HCT116 (cell line): ENCODE results near the gene COQ10B. TPM values are rescaled to one million over a fixed set of nuclear protein-coding genes. Genes with fewer than 3 reads are reported as not detected.
A peak's percentile ranks its signal among the peaks of the same experiment; 100 is the strongest.

Experiments
- ATAC-seq: fragments of 200-7000 bp; cut with Tn5 transposase; 2 replicates; pipeline ENCODE4 v1.9.1; 2020; ENCODE audit warnings: mild to moderate bottlenecking, moderate library complexity
- BruUV-seq: library from RNA; stranded (reverse); fragments of 400-500 nt; replicated peaks from 2 replicates; lab custom pipeline; 2021; lab: Mats Ljungman, UMichigan
- CTCF ChIA-PET: fragments of 300-600 bp; sonication (Branson Sonifier 250); formaldehyde crosslinking; loops from one replicate; lab custom pipeline; 2021; ENCODE audit warnings: antibody characterized with exemption; lab: Charles Lee
- POLR2A ChIA-PET: fragments of 300-600, 350-600 bp; sonication (Branson Sonifier 250); formaldehyde crosslinking; loops from one replicate; lab custom pipeline; 2021; ENCODE audit warnings: antibody characterized with exemption; lab: Charles Lee
- RAD21 ChIA-PET, 2 experiments: fragments of 300-600 bp; sonication (Branson Sonifier 250); formaldehyde crosslinking; loops; one replicate each; lab custom pipeline; 2023; ENCODE audit warnings: low total read pairs in 2 of 2; ENCODE audit not compliant: uncharacterized antibody in 2 of 2, unreplicated experiment in 2 of 2, low non-redundant PET in 1 of 2; lab: Charles Lee
- DNase-seq: peaks from one replicate; pipeline ENCODE4 v3.0.0-alpha.2; 2010; ENCODE audit warnings: low read depth, low spot score
- H2AFZ ChIP-seq: fragments of 200-600 bp; shearing (Covaris generic), sonication (generic); 2 replicates; pipeline ENCODE4 v1.6.1; 2017; ENCODE audit warnings: low read depth, mixed run types, mixed read lengths, antibody characterized with exemption, low read length; ENCODE audit not compliant: poor library complexity, severe bottlenecking
- H3K27ac ChIP-seq: 2 replicates; pipeline ENCODE4 v1.5.1; 2012; ENCODE audit warnings: low read depth, low read length
- H3K27me3 ChIP-seq: fragments of 200-600 bp; sonication (generic); 2 replicates; pipeline ENCODE4 v1.6.1; 2016; ENCODE audit warnings: mixed run types, low read length, mixed read lengths; ENCODE audit not compliant: insufficient read depth
- H3K36me3 ChIP-seq, 2 experiments: fragments of 200-500 bp in 1 of 2; fragments of 200-600 bp in 1 of 2; sonication (Bioruptor generic) in 1 of 2; sonication (generic) in 1 of 2; 2 replicates each; pipeline versions ENCODE4 v1.5.1 to v1.6.1; 2014 to 2016; ENCODE audit warnings: low read length in 2 of 2, inconsistent platforms in 1 of 2, mixed read lengths in 1 of 2, mixed run types in 1 of 2; ENCODE audit not compliant: insufficient read depth in 2 of 2, control insufficient read depth in 1 of 2
- H3K4me1 ChIP-seq, 2 experiments: fragments of 200-600 bp in 1 of 2; sonication (generic) in 1 of 2; 2 replicates each; pipeline versions ENCODE4 v1.5.1 to v1.6.1; 2012 to 2017; ENCODE audit warnings: low read length in 2 of 2, inconsistent platforms in 1 of 2, mild to moderate bottlenecking in 1 of 2, mixed read lengths in 1 of 2, mixed run types in 1 of 2, moderate library complexity in 1 of 2; ENCODE audit not compliant: insufficient read depth in 2 of 2, control insufficient read depth in 1 of 2
- H3K4me2 ChIP-seq: fragments of 200-600 bp; sonication (generic); 2 replicates; pipeline ENCODE4 v1.6.1; 2017; ENCODE audit warnings: mixed run types, low read length, mixed read lengths
- H3K4me3 ChIP-seq, 2 experiments: fragments of 200-600 bp in 1 of 2; sonication (generic) in 1 of 2; replicated peaks in 1 of 2; 2 replicates each; pipeline ENCODE4 v1.5.1; 2011 to 2016; ENCODE audit warnings: low read length in 2 of 2, control low read depth in 1 of 2, low read depth in 1 of 2, mild to moderate bottlenecking in 1 of 2, mixed read lengths in 1 of 2, mixed run types in 1 of 2
- H3K79me2 ChIP-seq: fragments of 200-600 bp; sonication (generic); 2 replicates; pipeline ENCODE4 v1.6.1; 2017; ENCODE audit warnings: mild to moderate bottlenecking, mixed run types, low read length, moderate library complexity, mixed read lengths; ENCODE audit not compliant: insufficient read depth
- H3K9ac ChIP-seq: fragments of 200-600 bp; sonication (generic); 2 replicates; pipeline ENCODE4 v1.6.1; 2016; ENCODE audit warnings: low read length, mixed read lengths
- H3K9me2 ChIP-seq: fragments of 200-600 bp; sonication (generic), shearing (Covaris generic); 2 replicates; pipeline ENCODE4 v1.6.1; 2017; ENCODE audit warnings: mixed run types, mild to moderate bottlenecking, moderate library complexity; ENCODE audit not compliant: insufficient read depth
- H3K9me3 ChIP-seq, 2 experiments: fragments of 200-500 bp in 1 of 2; fragments of 200-600 bp in 1 of 2; sonication (Bioruptor generic) in 1 of 2; sonication (generic) in 1 of 2; 2 replicates each; pipeline ENCODE4 v1.6.1; 2014 to 2017; ENCODE audit warnings: low read length in 2 of 2, mixed read lengths in 2 of 2, inconsistent platforms in 1 of 2, low read depth in 1 of 2, mild to moderate bottlenecking in 1 of 2, mixed run types in 1 of 2, moderate library complexity in 1 of 2; ENCODE audit not compliant: control insufficient read depth in 1 of 2, insufficient read depth in 1 of 2
- H4K20me1 ChIP-seq: fragments of 200-600 bp; sonication (generic), shearing (Covaris generic); 2 replicates; pipeline ENCODE4 v1.6.1; 2017; ENCODE audit warnings: mixed run types, mild to moderate bottlenecking, moderate library complexity; ENCODE audit not compliant: insufficient read depth
- CBX3 ChIP-seq: IDR thresholded peaks from 2 replicates; pipeline ENCODE4 v1.6.1; 2012; ENCODE audit warnings: low read depth
- CEBPB ChIP-seq: IDR thresholded peaks from 2 replicates; pipeline ENCODE4 v1.6.1; 2012; ENCODE audit warnings: low read depth
- EGR1 ChIP-seq: IDR thresholded peaks from 2 replicates; pipeline ENCODE4 v1.6.1; 2012; ENCODE audit warnings: low read depth
- ELF1 ChIP-seq: IDR thresholded peaks from 2 replicates; pipeline ENCODE4 v1.6.1; 2012; ENCODE audit warnings: low read depth, borderline replicate concordance
- EZH2phosphoT487 ChIP-seq: fragments of 200-600 bp; IDR thresholded peaks from 2 replicates; pipeline ENCODE4 v1.6.1; 2018; ENCODE audit warnings: antibody characterized with exemption, borderline replicate concordance
- FOSL1 ChIP-seq: IDR thresholded peaks from 2 replicates; pipeline ENCODE4 v1.6.1; 2012; ENCODE audit warnings: low read depth
- JUND ChIP-seq: IDR thresholded peaks from 2 replicates; pipeline ENCODE4 v1.6.1; 2012
- POLR2A ChIP-seq: IDR thresholded peaks from 2 replicates; pipeline ENCODE4 v1.7.0; 2011; ENCODE audit warnings: borderline replicate concordance; ENCODE audit not compliant: insufficient read depth, insufficient read length; ENCODE audit errors: extremely low read depth
- POLR2AphosphoS5 ChIP-seq: IDR thresholded peaks from 2 replicates; pipeline ENCODE4 v1.6.1; 2011; ENCODE audit warnings: mild to moderate bottlenecking, low read depth, low read length, moderate library complexity
- SIN3A ChIP-seq: IDR thresholded peaks from 2 replicates; pipeline ENCODE4 v1.6.1; 2012; ENCODE audit warnings: low read depth
- SP1 ChIP-seq: IDR thresholded peaks from 2 replicates; pipeline ENCODE4 v1.6.1; 2012; ENCODE audit warnings: low read depth
- TCF7L2 ChIP-seq: IDR thresholded peaks from 2 replicates; pipeline ENCODE4 v1.7.0; 2011; ENCODE audit warnings: borderline replicate concordance, inconsistent platforms; ENCODE audit not compliant: insufficient read depth, insufficient read length; ENCODE audit errors: extremely low read depth
- YY1 ChIP-seq: IDR thresholded peaks from 2 replicates; pipeline ENCODE4 v1.6.1; 2011; ENCODE audit warnings: low read length, low read depth, moderate library complexity, mild to moderate bottlenecking; ENCODE audit not compliant: insufficient replicate concordance; ENCODE audit errors: extremely low read depth
- ZBTB33 ChIP-seq: IDR thresholded peaks from 2 replicates; pipeline ENCODE4 v1.6.1; 2011; ENCODE audit warnings: mild to moderate bottlenecking, low read length, moderate library complexity; ENCODE audit not compliant: insufficient replicate concordance; ENCODE audit errors: extremely low read depth
- ZFX ChIP-seq: fragments of 450-650 bp; IDR thresholded peaks from 2 replicates; pipeline ENCODE4 v1.6.1; 2017
- intact Hi-C: fragments of 100-400 bp; cut with micrococcal nuclease; formaldehyde crosslinking; loops from 2 replicates; pipeline ENCODE4 v1.10.0; 2022
- total RNA-seq: library from RNA; stranded (reverse); gene quantifications from one replicate; pipeline ENCODE4 v1.2.1, GENCODE V29; 2021; ENCODE audit not compliant: unreplicated experiment
- TF ChIP-seq, protein P1 (sequence below): IDR thresholded peaks from 2 replicates; pipeline ENCODE4 v1.6.1; 2012

COQ10B gene
- total RNA-seq, 1 experiment from 2014 or later = 20.4 TPM

DNA sequence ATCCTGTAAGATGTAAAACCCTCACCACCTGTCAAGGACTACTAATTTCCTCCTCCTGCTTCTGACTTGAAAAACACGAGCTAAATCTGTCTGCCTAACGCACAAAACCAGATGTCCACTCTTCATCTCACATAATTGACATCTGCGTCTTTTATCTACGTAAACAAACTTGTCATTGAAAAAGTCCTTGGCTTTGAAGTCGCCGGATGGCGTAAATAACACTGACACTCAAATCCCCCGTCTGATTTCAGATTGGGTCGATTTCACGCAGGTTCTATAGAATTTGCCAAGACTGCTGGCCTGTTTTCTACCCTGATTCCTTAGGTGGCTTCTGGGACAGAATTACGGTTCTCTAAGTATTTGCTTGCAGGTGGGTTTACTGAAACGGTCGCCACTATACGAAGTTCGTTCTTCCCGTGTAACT lies 62.0 kb downstream of the COQ10B start:
- Histone ChIP-seq H3K9ac (peak overlapping the region; percentile 82), H3K27me3 (no peaks in the 10 kb centered on the region), H3K36me3 (peaks cover 0 to 12% of the 10 kb centered on the region in 2 experiments; a peak in 2 of 4 replicates), H3K79me2 (peaks cover 42% of the 10 kb centered on the region), H3K4me2 (peak overlapping the region; percentile 88), H3K9me3 (peaks cover 0 to 1% of the 10 kb centered on the region in 2 experiments; a peak in 1 of 4 replicates), H3K9me2 (no peaks in the 10 kb centered on the region), H4K20me1 (no peaks in the 10 kb centered on the region), H2AFZ (peak overlapping the region; percentile 86), H3K27ac (peak overlapping the region; percentile 74), H3K4me3 (peak overlapping the region; percentile 77 to 93)
- CTCF ChIA-PET = no interaction called here
- intact Hi-C loops = no loop called here
- RAD21 ChIA-PET = no interaction called here
- POLR2A ChIA-PET = interaction anchor here (1.3 to 2.9 kb wide), 4 partner anchors 9 to 62 kb away, joined by 3 to 25 read pairs (median 5); partner anchors contain the start of genes COQ10B, HSPD1 and HSPE1
- TSS peak; percentile 92 for BruUV-seq
- peak; percentile 12 for DNase-seq
- TF ChIP-seq TCF7L2 = peak; percentile 68
- no peak for TF ChIP-seq POLR2A
- TF ChIP-seq, all 23 proteins: peak for 1
- ATAC-seq = no peak
- H3K4me1 ChIP-seq = peaks cover 10 to 17% of the 10 kb centered on the region in 2 experiments; a peak in 3 of 4 replicates

DNA sequence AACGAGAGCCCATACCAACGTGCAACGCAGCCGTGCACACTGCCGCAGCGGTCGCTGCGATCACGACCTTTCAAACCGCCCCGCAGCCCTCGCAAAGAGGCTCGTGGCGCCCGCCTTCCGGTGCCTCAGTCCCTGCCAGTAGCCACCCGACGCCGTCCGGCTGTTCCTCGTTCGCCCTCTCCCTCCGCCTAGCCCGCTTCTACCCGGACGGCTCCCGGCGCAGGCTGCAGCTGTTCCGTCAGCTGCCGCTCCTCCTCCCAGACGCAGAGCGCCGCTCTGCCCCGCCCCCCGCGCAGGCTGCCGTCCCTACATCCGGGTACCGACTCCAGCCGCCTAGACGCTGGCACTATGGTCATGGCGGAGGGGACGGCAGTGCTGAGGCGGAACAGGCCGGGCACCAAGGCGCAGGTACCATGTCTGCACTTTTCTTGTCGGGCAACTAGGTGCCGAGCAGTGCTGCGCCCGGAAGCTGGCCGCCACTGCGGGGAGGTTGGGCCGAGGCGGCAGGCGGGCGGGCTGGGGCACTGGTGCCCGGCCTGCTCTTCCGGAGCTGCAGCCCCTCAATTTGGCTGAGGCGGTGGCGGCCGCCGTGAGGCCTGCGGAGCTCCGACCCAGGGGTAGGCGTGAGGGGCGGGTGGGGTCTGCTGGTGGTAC lies 62.5 kb downstream of the COQ10B start, which contains the start of gene MOB4:
Gene MOB4 (plus strand): TSS at position 328 of the 654 bp plus-strand sequence. CDS start 21 bp downstream, at position 349.
- ChIA-PET RAD21 (no interaction called here), CTCF (no interaction called here), POLR2A (interaction anchor here (0.8 to 2.9 kb wide), 5 partner anchors 10 to 63 kb away, joined by 3 to 25 read pairs (median 4); partner anchors contain the start of genes COQ10B, HSPD1 and HSPE1)
- H2AFZ ChIP-seq = peak within 1 kb of the TSS; percentile 86
- ATAC-seq = peak; percentile 94
- H3K4me3 ChIP-seq = peak within 1 kb of the TSS; percentile 77 to 93
- no TSS peak for BruUV-seq
- H3K79me2 ChIP-seq = peaks cover 47% of the 10 kb centered on the region
- no peaks in the 10 kb centered on the region for H3K9me2 ChIP-seq
- H3K27ac ChIP-seq = peak within 1 kb of the TSS; percentile 74
- H3K4me2 ChIP-seq = peak within 1 kb of the TSS; percentile 88
- no peaks in the 10 kb centered on the region for H4K20me1 ChIP-seq
- H3K9ac ChIP-seq = peak within 1 kb of the TSS; percentile 82
- no peaks in the 10 kb centered on the region for H3K27me3 ChIP-seq
- intact Hi-C loops = no loop called here
- H3K4me1 ChIP-seq = peaks cover 10 to 17% of the 10 kb centered on the region in 2 experiments; a peak in 3 of 4 replicates
- H3K36me3 ChIP-seq = peaks cover 0 to 16% of the 10 kb centered on the region in 2 experiments; a peak in 2 of 4 replicates
- peaks cover 0 to 5% of the 10 kb centered on the region in 2 experiments; a peak in 1 of 4 replicates for H3K9me3 ChIP-seq
- TF ChIP-seq YY1 (peak; percentile 91), CBX3 (peak; percentile 98), POLR2AphosphoS5 (peak; percentile 94), JUND (peak; percentile 56), EGR1 (no peak; the same call in 1 of the 2 replicates), POLR2A (peak; percentile 97), TCF7L2 (peak; percentile 70), SIN3A (peak; percentile 96), EZH2phosphoT487 (no peak), FOSL1 (no peak; the same call in 1 of the 2 replicates), SP1 (peak; percentile 90), ZBTB33 (peak; percentile 91), ZFX (peak; percentile 99), ELF1 (peak; percentile 67; the same call in 1 of the 2 replicates), CEBPB (no peak)
- TF ChIP-seq, protein P1, sequence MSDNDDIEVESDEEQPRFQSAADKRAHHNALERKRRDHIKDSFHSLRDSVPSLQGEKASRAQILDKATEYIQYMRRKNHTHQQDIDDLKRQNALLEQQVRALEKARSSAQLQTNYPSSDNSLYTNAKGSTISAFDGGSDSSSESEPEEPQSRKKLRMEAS = peak; percentile 97
- peak; percentile 86 for DNase-seq
